GM18511 (cell line): ENCODE results near the gene ETS1.
"Not testable (repeated sequence)": the region's sequence is repeated elsewhere in the genome, so short reads cannot be mapped to it uniquely, and the experiment has no call there.

ENCODE experiments used
- ATAC-seq: cut with Tn5 transposase; IDR thresholded peaks from one replicate; pipeline ENCODE4 v1.9.1; 2021; ENCODE audit warnings: mild to moderate bottlenecking, moderate library complexity; ENCODE audit not compliant: unreplicated experiment

The ETS1 gene

DNA sequence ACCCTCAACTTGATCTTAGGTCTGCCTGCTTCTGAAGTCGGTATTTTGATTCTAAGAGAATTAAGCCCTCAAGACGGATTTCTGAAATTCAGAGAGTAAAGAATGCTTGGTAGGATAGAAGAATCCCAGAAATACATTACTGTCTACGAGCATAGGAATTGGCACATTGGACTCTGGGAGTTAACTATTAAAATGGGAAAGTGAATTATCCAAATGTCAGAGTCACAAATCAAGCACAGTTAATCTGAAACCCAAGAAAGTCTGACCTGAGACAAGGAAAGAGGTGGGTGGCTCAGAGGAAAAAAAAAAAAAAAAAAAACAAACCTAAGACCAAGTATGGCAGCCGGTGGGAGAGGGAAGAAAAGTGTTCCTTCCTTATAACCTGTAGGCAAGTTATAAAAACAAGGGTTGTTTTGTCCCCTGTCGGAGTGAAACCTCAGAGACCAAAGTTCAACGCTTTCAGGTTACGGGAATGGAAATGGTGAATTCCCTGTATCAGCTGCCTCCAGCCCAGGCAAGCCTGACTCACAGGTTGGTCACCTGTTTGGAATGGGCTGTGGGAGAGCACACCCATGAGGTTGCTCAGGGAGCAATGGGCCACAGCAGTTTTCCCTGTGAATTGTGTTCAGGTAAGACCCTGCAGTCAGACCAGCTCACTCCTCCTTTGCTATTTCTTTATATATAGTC is 139.0 kb downstream of the ETS1 start:
- no peak for ATAC-seq

DNA sequence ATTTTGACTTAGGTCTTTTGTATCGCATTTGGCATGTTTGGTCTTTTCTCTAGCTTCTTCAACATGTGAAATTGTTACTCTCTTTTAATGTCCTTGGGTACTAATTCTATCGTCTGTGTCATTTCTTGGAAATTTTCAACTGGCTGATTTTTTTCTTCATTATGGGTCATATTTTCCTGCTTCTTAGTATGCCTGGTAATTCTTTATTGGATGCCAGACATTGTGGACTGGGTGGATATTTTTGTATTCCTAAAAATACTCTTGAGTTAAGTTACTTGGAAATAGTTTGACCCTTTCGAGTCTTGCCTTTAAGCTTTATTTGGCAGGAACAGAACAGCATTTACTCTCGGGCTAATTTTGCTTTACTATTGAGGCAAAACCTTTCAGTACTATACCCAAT is 140.1 kb downstream of the ETS1 start:
- ATAC-seq = no peak

DNA sequence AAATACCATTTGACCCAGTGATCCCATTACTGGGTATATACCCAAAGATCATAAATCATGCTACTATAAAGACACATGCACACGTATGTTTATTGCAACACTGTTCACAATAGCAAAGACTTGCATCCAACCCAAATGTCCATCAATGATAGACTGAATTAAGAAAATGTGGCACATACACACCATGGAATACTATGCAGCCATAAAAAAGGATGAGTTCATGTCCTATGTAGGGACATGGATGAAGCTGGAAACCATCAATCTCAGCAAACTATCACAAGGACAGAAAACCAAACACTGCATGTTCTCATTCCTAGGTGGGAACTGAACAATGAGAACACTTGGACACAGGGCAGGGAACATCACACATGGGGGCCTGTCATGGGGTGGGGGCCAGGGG is 141.4 kb downstream of the ETS1 start:
- not testable (repeated sequence) for ATAC-seq

DNA sequence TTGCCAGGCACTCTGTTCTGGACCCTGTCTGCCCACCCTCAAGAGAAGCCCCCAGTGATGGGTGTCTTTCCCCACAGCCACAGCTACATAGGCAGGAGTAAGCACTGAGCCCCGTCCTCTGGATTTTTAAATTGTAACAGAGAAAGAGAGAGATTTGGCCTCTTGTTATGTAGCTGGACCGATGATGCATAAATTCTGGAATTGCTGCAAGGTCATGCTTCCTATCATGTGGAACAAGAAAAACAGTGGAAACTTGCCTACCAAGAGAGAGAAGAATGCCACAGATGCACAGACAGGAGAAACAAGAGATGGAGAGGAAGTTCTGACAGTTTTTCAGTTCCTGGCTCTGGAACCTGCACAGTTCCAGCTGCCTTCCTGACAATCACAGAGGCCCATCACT is 150.2 kb downstream of the ETS1 start:
- ATAC-seq = no peak

DNA sequence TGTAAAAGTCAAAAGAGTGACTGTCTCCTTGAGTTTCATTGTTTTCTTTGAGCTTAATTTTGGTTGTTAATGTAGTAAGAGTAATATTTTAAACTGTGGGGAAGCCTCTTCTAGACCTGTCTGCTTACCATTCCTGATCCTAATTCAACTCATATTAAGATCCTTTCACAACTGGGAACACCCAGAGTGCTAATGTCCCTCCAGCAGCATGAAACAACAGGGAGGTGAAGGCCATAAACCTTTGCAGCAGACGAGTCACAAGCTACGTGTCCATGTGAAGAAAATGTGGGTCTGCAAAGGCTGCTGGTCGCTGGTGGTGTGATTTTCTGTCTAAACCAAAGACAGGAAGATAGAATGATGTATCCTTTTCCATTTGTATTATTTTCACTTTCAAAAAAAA is 152.5 kb downstream of the ETS1 start:
- ATAC-seq = no peak

DNA sequence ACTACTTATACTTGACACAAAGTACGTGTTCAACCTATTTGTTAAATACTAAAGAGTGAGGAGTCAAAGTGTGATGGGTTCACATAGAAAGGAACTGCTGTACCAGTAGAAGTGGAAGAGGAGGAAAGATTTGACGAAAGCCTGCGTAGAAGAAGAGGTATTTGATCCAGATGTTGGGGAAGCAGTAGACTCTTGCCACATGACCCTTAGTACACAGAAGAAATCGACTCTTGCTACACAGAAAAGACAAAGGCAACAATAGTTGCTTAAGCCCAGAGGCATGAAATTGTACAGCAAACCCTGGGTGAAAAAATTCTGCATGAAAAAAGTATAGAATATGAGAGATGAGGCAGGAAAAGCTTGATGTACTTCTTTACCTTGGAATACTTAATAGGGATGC is 152.9 kb downstream of the ETS1 start:
- ATAC-seq = no peak

DNA sequence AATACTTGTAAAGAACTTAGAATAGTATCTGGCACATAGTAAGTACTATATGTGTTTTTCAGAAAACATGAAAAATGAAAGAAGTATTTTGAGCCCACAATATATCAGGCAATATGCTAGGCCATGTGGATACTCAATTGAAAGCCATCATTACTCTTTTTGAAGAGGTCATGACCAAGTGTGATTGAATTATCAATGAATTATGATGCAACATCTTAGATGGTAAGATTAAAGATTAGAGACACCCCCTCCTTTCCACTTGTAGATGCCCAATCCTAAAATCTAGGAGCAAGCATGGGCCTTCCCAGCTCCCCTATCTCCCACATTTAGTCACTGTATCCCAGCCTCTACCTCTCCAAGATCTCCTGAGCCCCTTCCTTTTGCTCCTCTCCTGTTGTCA is 154.4 kb downstream of the ETS1 start:
- ATAC-seq = no peak

DNA sequence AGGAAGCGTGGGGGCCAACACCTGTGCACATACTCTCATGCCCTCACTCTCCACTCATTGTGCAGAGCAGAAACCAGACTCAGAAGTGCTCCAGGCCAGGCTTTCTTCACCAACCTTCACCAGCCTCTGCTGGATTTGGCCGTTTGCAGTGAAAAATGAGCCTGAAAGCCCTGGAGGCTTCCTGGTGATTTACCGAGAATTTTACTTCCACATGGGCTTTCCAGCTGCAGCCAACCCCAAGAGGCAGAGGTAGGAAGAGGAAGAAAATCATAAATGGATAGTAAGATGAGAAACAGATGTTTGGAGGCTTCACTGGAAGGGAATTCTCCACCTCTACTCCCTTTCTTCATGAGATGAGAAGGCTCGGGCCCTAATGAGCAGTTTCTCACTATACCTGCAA is 155.4 kb downstream of the ETS1 start:
- no peak for ATAC-seq

DNA sequence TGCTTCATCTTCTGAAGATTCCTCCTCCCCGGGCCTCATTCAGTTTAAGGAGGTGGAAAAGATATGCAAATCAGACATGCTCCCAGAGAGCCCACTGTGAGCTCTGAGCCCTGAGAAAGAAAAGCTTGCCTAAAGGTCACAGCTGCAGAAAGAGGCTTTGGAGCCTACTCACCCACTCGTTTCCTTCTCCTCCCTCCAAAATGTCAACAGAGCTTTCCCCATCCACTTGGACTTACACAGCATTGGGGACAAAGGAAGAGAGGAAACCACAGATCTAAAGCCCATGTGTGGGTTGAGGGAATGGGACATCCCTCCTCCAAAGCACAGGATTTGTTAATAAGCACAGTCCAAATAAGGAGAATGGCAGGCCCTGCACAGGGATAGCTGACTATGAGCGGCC is 158.4 kb downstream of the ETS1 start:
- no peak for ATAC-seq

DNA sequence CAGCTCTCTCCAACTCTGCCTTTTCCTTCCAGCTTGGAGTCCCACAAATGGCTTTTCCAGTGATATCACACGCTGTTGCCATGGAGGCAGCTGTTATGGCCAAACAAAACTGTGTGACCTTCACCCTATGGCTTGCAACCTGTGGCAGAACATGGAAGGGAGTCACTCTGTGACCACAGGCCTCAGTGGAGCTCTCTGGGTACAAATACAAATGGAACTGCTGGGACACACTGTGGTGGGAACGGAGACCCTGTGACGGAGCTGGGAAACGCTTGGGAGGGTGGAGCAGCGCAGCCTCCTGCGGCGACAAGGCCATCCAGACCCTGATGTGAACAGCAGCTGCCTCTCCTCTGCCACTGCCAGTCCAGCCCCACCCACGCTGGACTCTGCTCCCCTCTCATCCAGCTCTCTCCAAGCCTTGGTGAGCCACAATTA is 162.5 kb downstream of the ETS1 start:
- ATAC-seq = no peak

DNA sequence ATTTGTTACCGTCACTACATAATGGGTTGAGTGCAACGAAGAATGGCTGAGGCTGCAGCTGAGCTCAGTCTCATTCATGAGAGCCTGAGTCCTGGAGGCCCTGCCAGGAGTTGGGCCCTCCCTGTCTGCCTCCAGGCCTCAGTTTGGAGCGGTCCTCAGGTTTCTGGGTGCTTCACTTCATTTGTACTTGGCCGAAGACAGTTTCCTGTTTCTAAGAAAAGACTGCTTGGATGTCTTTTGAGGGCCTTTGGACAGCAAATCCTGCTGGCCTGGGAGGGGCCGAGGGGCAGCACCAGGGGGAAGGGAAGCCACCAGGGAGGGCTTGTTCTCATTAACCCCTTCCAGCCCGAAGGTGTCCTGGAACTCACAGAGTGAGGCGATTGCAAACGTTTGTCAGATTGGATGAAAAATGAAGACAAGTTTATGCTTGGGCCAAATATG is 163.1 kb downstream of the ETS1 start:
- ATAC-seq = no peak

DNA sequence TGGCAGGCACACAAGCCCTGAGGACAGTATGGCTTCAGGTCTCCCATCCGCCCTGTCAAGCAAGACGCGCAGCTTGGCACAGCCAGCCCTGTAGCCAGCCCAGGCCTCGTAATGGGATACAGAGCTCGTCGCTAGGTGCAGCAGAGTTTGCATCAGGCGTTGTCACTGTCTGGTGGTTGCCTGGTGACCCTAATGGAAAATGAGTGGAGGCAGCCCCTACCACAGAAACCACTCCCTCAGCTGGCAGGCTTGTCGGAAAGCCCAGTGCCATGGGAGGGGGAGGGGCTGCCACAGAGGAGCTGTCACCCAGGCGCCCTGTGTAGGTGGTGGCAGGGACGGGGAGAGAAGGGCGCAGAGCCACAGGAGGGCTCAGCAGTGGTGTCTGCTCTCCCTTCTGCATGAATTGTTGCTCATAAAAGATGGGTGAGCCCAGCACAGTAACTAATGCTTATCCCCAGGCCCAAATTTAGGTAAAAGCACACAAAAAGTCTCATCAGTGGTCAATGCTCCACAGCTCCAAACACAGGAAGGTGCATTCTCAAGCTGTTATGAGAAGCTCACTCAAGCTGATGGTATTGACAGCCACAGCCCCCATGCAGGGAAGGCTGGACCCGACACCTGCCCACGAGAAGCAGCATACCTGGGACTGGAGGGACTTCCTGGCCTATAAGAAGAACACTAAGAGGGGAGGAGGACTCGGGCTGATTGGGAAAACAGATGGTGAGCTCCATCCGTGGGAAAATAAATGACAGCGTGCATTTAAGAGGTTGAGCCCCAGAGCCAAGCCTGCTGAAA is 164.6 kb downstream of the ETS1 start:
- peak; percentile 73 for ATAC-seq

DNA sequence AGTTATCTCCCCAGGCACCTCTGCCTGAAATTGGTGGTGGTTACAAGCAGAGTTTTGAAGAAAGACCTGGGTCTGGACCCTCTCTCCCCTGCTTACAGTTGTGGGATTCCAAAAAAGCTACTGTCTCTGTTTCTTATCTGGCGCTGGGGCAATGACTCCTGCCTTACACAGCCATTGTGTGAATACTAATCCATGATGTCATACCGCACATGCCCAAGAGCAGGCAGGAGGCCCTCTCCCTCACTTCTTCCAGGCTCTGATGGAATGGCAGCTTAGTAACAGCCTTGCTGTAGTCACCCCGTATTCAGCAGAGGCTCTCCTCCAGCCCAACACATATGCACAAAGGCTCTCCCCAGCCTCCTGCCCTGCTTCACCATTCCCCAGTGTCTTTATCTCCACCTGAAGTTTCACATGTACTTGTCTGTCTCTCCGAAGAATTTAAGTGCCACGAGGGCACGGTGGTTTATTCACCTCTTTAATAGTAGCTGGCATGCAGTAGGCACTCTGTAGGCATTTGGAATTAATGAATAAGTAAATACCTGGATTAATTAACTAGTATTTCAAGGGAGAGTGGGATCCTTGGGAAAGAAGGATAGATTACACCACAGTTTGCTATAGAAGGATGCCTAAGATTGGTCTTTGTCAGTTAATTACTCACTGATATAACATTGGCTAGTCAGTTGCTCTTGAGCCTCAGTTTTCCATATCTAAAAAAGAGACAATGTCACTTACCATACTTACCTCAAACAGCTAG is 165.6 kb downstream of the ETS1 start:
- ATAC-seq = no peak

DNA sequence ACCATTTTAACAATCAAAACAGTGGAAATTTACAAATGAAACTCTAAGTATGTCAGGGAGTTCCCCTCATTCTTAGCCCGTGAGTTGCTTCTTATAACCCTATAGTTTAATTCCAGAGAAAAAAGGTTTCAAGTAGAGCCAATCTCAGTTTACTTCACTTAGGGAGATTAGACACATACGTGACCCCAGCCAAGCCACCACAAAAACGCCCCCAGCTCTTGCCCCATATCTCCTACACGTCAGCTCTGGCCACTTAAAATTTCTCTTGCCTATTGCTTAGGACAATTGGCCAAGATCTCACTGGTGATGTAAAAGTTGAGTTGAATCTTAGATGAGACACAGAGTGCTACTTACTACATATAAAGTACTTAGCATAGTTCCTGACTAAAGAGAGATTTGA is 166.4 kb downstream of the ETS1 start:
- ATAC-seq = no peak

DNA sequence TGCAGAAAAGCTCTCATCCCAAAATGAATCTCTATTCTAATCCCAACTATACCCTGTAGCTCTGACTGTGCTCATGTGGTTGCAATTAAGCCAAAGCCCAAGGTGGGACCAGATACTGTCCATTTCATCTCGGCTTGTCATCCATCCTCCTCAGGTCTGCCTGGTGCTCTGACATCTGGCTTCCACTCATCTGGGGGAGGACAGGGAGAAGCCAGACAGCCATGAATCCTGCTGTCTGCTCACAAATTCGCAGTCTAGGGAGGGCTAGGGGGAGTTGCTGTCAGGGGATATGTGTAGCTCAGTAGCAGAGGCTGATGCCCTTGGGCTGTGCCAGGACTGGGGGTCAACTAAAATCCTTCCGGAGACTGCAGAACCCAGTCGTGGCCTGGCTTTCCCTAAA is 167.1 kb downstream of the ETS1 start:
- no peak for ATAC-seq

DNA sequence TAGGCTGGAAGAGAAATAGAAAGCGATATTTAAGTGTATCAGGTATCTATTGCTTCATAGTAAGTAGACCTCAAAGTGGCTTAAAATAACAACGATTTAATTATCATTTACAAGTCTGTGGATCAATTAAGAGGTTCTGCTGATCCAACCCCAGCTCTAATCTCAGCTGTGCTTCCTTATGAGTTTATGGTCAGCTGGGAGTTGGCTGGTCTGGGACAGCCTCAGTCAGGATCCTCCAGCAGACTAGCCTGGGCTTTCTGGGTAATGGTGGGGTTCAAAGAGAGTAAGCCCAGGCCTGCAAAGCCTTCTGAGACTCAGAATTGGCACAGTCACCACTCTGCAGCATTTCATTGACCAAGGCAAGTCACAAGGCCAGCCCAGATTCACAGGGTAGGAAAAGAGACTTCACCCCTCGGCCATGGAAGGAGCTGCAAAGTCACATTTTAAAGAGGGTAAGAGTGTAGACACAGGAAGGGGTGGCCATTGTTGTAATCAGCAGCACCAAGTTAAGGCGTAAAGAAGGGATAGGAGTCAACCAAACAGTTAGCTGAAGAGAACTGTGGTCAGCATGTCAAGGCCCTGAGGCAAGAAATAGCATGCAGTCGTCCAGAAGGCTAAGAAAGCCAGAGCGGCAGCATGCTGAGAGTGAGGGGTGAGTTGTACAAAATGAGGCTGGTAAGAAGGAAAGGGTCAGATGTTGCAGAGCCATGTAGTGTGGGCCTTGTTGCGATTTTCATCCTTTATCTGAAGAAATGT is 168.2 kb downstream of the ETS1 start:
- ATAC-seq = no peak

DNA sequence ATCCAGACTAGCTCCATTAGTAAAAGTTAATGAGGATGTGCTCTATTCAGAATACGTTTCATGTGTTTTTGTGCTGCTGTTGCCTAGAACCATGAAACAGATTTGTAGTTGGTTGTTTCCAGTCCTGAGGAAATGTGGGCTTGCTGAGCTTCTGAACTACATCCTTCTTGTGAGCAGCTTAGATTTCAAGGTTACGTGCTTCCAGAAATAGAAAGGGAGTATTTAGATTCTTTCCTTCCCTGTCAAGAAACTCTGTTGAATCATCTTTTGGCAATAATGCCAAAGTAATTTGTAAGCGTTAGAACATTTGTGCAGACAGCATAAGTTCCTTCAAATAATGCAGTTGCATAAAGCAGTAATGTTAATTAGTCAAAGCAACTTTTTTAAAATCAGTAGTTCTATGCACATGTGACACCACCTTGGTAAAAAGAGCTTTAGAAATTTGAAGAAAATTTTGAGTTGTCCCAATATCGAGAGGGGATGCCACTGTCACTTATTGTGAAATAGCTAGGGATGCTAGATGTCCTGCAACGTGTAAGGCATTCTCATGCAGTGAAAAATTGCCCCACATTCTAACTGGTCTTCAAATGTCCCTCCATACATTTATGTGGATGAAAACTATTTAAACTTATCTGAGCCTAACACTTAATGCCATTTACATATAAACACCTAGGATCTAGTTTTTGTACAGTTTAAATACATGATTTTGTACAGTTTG is 169.6 kb downstream of the ETS1 start:
- no peak for ATAC-seq

DNA sequence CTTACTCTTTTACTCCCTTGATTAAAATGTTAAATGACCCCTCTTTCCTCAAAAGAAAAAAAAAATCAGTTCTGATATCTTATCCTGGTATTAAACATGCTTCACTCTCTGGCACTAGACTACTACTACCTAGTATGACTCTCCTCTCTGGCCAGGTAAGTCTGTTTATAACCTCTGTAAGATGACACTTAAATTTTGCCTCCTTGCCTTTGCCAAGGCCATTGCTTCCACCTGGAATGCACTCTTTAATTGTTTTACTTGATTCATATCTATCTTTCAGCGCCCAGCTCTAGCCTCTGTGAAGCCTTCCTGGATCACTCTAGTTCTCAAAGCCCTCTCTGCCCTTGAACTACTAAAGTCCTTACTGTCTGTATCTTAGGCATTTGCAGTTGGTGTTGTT is 170.4 kb downstream of the ETS1 start:
- no peak for ATAC-seq

DNA sequence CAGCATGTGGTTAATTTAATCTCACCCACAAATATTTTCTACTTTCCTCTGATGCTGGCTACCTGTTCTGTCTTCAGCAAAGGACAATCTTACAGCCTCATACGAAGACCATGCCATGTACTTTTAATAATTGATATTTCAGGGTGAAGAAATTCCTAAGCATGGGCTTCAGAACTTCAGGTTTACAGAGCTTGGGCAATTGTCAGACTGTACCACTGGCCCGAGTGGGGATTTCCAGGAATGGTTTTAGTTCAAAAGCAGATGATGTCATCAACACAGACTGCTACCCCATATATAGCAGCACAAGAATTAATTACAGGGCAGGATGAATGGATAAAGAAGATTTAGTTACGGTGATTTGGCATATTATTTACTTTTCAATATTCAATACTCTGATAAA is 171.8 kb downstream of the ETS1 start:
- ATAC-seq = peak; percentile 31
